CD4-positive, alpha-beta T cell treated with Interleukin-4 for 1 hour (primary cell): Measurements from ENCODE around the gene ZMYM3.
A peak's percentile ranks its signal among the peaks of the same experiment; 100 is the strongest.

ENCODE experiments used
- DNase-seq, 2 donors: peaks; one replicate each; pipeline ENCODE4 v3.0.0-alpha.2; 2020 to 2022

Gene ZMYM3

GRCh38 chrX:71199252-71200008, 54.5 kb downstream of the ZMYM3 start:
- DNase-seq = no peak

DNA sequence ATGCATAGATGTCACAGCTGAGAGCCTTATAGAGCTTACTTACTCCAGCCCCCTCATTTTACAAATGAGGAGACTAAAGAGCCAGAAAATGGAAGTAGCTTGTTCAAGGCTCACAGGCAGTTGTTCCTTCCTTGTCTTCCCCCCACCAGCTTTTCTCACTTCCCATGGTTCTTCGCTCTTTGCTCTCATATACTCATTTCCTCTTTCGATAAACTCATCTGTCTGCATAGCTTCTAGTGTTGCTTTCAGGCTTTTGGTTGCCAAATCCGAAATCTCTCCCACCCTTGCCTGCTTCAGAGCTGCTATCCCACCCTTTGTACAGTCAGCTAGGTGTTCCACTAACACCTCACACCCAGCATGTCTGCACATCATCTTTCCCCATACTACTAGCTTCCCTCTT, 55.9 kb downstream of the ZMYM3 start:
- DNase-seq = peak in 1 of 2 donors; percentile 22

DNA sequence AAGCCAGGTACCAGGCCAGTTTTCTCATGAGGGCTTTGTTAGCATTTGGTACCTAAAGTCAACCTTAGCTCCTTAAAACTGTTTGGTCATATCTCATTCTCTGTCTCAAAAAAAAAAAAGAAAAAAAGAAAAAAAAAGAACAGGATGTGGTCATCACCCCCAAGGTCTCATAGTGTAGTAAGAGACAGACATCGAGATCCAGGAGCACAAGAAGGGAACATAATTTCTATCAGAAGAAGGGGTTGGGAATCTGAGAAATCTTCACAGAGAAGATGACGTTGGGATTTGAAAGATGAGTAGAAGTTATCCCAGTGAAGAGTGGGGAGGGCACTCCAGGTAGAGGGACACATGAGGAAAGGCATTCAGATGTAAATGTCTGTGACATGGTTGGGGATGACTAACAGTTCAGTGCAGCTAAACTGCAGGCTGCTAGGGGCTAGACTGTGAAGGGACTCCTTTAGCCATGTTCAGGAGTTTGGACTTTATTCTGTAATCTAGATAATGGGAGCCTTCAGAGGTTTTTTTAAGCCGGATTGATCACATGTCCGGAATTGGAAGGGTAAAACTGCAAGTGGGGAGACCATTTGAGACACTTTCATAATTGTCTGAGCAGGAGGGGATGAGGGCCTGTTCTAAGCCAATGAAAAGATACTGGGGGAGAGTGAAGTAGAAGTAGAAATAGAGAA, 57.8 kb downstream of the ZMYM3 start:
- peak in 1 of 2 donors; percentile 37 for DNase-seq

DNA sequence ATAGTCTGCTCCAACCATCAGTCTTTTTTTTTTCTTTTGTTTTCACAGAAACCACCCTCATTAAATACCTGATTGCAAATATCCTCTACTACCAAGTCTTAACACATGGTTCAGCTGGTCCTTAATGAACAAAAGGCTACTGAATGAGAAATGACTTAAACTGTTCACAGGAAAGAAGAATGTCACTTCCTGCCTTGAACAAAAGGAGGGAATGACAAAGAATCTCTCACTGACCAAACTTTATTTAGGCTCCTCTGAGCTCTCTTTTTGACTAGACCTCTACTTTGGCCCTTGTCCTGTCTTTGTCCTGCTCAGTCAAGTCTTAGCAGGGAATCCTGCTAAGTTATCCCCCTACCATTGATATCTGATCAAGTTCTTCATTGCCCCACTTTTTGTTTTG, 62.7 kb downstream of the ZMYM3 start:
- no peak for DNase-seq
